ENCODE data around the gene NUDT3.
"Not testable (repeated sequence)": the region's sequence is repeated elsewhere in the genome, so short reads cannot be mapped to it uniquely, and the experiment has no call there.

The NUDT3 gene

DNA sequence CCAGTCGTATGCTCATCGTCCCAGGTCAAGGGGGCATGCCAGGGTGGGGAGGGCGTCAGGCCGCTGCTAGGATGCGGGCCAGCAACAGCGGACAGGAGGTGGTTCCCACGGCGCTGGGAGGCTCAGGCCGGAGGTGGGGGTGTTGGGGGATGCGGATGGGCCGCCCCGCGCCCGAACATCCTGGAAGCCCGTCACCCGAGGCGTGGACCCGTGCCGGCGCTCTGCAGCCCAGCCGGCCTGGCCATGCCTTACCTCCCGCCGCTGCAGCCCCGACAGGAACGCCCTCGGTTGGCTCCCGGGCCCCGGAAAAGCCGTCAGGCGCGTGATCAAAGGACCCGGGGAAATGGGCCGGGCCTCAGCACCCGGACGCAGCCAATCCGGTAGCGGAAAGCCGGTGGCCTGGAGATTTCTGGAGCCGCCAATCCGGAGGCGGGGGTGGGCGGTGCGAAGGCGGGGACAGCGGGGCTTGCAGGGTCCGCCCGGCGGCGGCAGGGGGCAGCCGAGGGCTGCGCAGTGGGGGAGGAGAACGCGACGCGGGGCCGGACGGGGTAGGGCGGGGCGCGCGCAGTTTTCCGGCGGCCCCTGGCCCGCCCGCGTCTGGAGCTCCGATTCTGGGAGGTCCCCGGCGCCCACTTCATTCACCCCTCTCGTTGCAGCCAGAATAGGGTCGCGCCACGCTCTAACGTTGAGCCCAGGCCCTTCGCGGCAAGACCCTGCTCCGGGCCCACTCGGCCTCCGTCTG, 143.6 kb downstream of the NUDT3 start, which contains the start of gene SMIM29:
Gene SMIM29, minus strand, starts transcription at position 280 of the 742 bp plus-strand sequence. CDS start 1,215 bp downstream, outside the sequence.
- no peaks in the 10 kb centered on the region for H3K36me3 ChIP-seq (ENCODE audit: insufficient read depth, low read length)

GRCh38 chr6:34248198-34248726, 144.2 kb downstream of the NUDT3 start:
- peak overlapping the region; percentile 74 for H3K9ac ChIP-seq (ENCODE audit: low read depth, low read length)
- peaks cover 10% of the 10 kb centered on the region for H3K4me1 ChIP-seq (ENCODE audit: insufficient read depth, low read length)
- H3K9me3 ChIP-seq (ENCODE audit: control insufficient read depth, insufficient read depth, low read length), result no peaks in the 10 kb centered on the region
- H3K36me3 ChIP-seq (ENCODE audit: insufficient read depth, low read length), result peaks cover 6% of the 10 kb centered on the region; the same call in 1 of the 2 replicates

More for the DNA sequence above, 143.6 kb downstream of the NUDT3 start, which contains the start of gene SMIM29:
- Histone ChIP-seq H3K9ac (ENCODE audit: low read depth, low read length) (peak within 1 kb of the TSS; percentile 74), H3K9me3 (ENCODE audit: control insufficient read depth, insufficient read depth, low read length) (no peaks in the 10 kb centered on the region), H3K4me1 (ENCODE audit: insufficient read depth, low read length) (peaks cover 4% of the 10 kb centered on the region; the same call in 1 of the 2 replicates)

DNA sequence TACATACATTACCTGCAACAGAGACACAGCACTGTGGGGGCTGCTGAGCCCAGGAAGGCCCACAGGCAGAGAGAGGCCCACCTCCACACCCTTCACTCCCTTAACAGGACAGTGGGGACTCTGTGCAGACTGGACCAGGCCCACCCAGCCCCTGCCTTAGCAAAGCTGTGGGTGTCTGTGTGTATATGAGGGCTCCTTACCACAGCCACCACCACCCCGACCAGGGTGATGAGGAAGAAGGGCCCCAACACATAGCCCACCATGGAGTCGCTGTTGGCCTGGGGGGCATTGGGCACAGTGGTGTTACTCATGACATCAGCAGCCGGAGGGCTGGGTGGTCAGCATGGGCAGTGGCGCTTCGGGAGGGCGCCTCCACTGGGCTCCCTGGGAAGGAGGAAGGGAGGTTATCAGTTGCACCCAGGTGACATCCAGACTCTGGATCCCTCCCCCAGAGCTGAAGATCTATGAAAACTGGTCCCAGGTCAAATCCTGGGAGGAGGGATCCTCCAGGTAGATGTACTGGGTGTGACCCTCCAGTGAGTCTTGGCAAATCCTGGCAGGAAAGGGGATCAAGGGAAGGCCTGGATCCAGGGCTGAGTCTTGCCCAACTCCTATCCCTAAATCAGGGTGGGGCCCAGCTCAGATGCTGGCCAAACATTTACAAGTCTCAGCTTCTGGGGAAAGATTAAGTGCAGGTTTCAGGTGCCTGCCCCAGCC, 144.8 kb downstream of the NUDT3 start:
- H3K9ac ChIP-seq (ENCODE audit: low read depth, low read length), result peak overlapping the region; percentile 74; the same call in 1 of the 2 replicates

DNA sequence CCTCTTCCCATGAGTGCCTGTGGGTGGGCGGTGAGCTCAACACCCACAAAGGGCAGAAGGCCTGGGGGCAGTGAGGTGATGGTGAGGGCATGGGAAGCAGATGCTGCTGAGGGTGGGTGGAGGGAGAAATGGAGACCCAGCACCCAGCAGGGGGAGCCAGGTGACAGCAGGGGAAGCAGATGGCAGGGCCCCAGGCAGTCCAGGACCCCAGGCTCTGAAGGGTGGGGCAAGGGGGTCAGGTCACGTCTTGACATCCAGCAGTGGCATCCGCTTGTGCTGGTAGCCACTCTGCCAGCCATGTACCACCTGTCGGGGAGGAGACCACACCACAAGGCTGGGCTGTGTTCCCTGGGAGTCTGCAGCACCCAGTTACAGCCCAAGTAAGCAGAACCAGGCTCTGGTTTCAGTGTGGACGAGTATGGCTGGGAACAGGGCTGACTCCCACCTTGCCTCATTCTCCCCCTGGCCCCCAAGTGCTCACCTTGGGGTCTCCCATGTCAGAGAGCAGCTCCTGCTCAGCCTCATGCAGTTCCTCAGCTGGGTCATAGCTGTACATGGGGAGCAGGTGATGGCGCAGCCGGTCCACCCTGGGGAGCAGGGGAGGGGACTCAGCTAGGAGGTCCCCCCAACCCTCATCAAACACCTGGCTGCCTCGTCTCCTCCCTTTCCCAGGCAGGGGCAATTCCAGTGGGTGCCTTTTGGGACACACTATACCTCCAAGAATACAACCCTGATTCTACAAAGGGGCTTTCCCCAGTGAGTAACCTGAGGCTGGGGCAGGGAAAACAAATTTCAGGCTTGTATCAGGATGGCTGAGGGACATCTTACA, 145.7 kb downstream of the NUDT3 start:
- Histone ChIP-seq H3K9me3 (ENCODE audit: control insufficient read depth, insufficient read depth, low read length) (no peaks in the 10 kb centered on the region), H3K9ac (ENCODE audit: low read depth, low read length) (no peak overlapping the region), H3K4me1 (ENCODE audit: insufficient read depth, low read length) (peaks cover 22% of the 10 kb centered on the region), H3K36me3 (ENCODE audit: insufficient read depth, low read length) (peaks cover 17% of the 10 kb centered on the region; the same call in 1 of the 2 replicates)

More for the DNA sequence above, 144.8 kb downstream of the NUDT3 start:
- H3K4me1 ChIP-seq (ENCODE audit: insufficient read depth, low read length), result peaks cover 16% of the 10 kb centered on the region
- H3K36me3 ChIP-seq (ENCODE audit: insufficient read depth, low read length), result peaks cover 8% of the 10 kb centered on the region; the same call in 1 of the 2 replicates
- no peaks in the 10 kb centered on the region for H3K9me3 ChIP-seq (ENCODE audit: control insufficient read depth, insufficient read depth, low read length)

DNA sequence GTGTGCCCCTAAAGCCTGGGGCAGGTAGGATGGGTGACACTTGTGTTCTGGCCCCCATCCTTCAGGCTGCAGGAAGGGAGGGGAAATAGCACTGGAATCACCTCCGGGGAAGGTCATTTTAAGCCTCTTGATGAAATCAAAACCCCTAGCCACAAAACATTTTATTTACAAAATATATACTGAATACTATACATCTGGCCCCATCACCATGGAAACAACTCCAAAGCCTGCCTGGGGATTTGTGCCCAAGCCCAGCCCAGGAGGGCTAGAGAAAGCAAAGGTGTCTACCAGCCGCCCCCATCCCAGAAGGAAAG, 146.3 kb downstream of the NUDT3 start:
- peaks cover 23% of the 10 kb centered on the region for H3K36me3 ChIP-seq (ENCODE audit: insufficient read depth, low read length)
- peaks cover 28% of the 10 kb centered on the region for H3K4me1 ChIP-seq (ENCODE audit: insufficient read depth, low read length)
- no peak overlapping the region for H3K9ac ChIP-seq (ENCODE audit: low read depth, low read length)
- H3K9me3 ChIP-seq (ENCODE audit: control insufficient read depth, insufficient read depth, low read length), result no peaks in the 10 kb centered on the region

- peaks cover 32% of the 10 kb centered on the region for H3K4me1 ChIP-seq (ENCODE audit: insufficient read depth, low read length)
- not testable (repeated sequence) for H3K9ac ChIP-seq (ENCODE audit: low read depth, low read length); H3K9me3 ChIP-seq (ENCODE audit: control insufficient read depth, insufficient read depth, low read length)
- peaks cover 27% of the 10 kb centered on the region for H3K36me3 ChIP-seq (ENCODE audit: insufficient read depth, low read length)
Measured at GRCh38 chr6:34245761-34246140, 146.7 kb downstream of the NUDT3 start.

- not testable (repeated sequence) for H3K9ac ChIP-seq (ENCODE audit: low read depth, low read length); H3K9me3 ChIP-seq (ENCODE audit: control insufficient read depth, insufficient read depth, low read length)
- Histone ChIP-seq H3K4me1 (ENCODE audit: insufficient read depth, low read length) (peaks cover 35% of the 10 kb centered on the region), H3K36me3 (ENCODE audit: insufficient read depth, low read length) (peaks cover 33% of the 10 kb centered on the region)
Measured at GRCh38 chr6:34245032-34245760, 147.3 kb downstream of the NUDT3 start.

GRCh38 chr6:34243901-34244884, 148.3 kb downstream of the NUDT3 start:
- H3K9me3 ChIP-seq (ENCODE audit: control insufficient read depth, insufficient read depth, low read length), result no peaks in the 10 kb centered on the region
- H3K9ac ChIP-seq (ENCODE audit: low read depth, low read length), result no peak overlapping the region
- peaks cover 43% of the 10 kb centered on the region for H3K36me3 ChIP-seq (ENCODE audit: insufficient read depth, low read length)
- peaks cover 42% of the 10 kb centered on the region for H3K4me1 ChIP-seq (ENCODE audit: insufficient read depth, low read length)

- H3K4me1 ChIP-seq (ENCODE audit: insufficient read depth, low read length), result peaks cover 42% of the 10 kb centered on the region
- no peaks in the 10 kb centered on the region for H3K9me3 ChIP-seq (ENCODE audit: control insufficient read depth, insufficient read depth, low read length)
- H3K36me3 ChIP-seq (ENCODE audit: insufficient read depth, low read length), result peaks cover 48% of the 10 kb centered on the region
- H3K9ac ChIP-seq (ENCODE audit: low read depth, low read length), result no peak overlapping the region
Measured at GRCh38 chr6:34243131-34243771, 149.2 kb downstream of the NUDT3 start.

GRCh38 chr6:34242252-34243130, 150.0 kb downstream of the NUDT3 start:
- Histone ChIP-seq H3K9me3 (ENCODE audit: control insufficient read depth, insufficient read depth, low read length) (no peaks in the 10 kb centered on the region), H3K4me1 (ENCODE audit: insufficient read depth, low read length) (peaks cover 42% of the 10 kb centered on the region), H3K36me3 (ENCODE audit: insufficient read depth, low read length) (peaks cover 48% of the 10 kb centered on the region), H3K9ac (ENCODE audit: low read depth, low read length) (no peak overlapping the region)

DNA sequence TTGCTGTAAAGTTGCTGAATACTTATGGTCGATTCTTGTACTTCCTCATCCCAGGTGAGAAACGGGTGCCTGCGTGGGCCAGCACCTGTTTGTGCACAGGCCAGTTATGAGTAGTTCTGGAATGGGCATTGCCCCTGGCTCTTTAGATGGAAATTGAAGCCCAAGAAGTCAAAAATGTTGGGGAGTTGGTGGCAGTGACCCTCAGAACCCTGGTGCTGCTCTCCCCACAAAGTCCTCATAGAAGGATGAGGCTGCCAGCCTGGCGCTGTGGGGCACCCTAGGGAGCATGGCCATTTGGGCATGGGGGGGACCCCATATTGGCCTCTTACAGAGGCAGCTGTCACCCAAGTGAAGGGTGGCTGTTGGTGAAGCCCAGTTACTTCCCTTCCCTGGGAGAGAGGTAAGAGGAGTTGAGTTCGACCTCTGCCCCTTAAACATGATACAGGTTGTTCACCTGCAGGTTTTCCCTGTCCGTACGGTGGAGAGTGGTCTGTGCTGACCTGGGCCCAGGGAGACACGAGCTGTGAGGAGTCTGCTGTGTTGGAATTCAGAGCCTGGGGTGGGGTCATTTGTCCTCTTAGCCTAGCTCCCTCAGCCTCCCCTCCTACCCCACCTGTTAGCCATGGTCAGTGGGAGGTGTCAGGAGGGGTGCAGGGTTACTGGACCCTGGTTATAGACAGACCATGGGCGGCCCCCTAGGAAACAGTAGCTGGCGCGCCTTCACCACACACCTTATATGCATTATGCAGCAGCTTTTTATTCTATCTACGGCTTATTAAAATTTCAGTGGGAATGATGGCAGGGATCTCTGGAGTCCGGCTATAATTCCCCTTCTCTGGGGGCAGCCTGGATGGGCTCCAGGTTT, 150.9 kb downstream of the NUDT3 start:
- no peak overlapping the region for H3K9ac ChIP-seq (ENCODE audit: low read depth, low read length)
- H3K4me1 ChIP-seq (ENCODE audit: insufficient read depth, low read length), result peaks cover 38% of the 10 kb centered on the region
- peaks cover 48% of the 10 kb centered on the region for H3K36me3 ChIP-seq (ENCODE audit: insufficient read depth, low read length)

More for the DNA sequence above, 150.9 kb downstream of the NUDT3 start:
- no peaks in the 10 kb centered on the region for H3K9me3 ChIP-seq (ENCODE audit: control insufficient read depth, insufficient read depth, low read length)
